Suppressor macrophage treated with lipopolysaccharide for 4 hours (primary cell): ENCODE data around the gene TAOK1.

Experiments
- DNase-seq: peaks from one replicate; pipeline ENCODE4 v3.0.0-alpha.2; 2020

Gene TAOK1

DNA sequence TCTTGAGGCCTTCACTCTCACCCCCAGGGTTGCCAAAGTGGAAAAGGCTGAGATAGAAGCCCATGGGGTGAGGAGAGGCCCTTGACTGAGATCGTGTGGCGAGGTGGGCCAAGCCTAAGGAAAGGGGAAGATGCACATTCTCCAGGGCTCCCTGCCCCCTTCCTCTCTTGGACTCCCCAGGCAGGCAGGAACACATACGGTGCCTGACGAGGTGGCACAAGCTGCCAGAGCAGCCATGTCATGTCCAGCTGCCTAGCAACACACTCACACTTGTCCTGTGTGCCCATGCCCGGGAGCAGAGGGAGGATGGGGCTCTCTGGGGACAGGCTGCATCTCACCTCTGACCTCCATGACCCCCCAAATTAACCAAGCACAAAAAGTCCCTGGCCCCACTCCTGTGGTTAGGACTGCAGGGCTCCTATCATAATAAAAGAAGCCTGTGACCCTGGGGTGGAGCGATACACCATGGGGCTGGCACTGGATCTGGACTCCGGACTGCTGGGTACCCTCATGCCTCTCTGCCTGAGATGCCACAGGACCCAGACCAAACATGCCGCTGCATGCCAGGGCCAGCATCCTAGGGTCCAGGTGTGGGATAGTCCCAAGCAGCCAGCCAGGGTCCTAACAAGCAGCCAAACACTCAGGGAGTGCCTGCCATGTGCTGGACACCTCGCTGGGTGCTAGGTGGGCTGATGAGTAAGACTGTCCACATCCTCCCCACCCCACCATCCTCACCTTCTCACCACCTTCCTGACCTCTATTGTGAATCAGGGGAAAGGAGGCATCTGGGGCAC is 196.7 kb downstream of the TAOK1 start:
- no peak for DNase-seq

DNA sequence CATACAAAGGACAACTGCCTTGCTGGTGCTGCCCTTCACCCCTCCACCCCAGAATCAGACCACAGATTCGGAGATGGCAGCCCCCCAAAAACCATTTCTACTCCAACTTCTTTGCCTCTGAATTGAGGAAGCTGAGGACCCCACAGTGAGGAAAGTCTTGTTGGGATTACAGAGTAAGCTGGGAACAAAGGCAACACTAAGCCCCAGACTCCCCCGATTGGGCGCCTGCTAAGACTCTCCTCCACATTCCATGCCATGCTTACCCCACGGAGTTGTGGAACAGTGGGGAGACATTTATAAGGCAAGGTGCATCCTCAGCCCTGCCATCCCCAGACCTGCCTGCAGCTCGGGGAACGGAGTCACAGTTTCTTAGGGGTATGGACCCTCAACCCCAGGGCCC is 197.4 kb downstream of the TAOK1 start:
- no peak for DNase-seq

DNA sequence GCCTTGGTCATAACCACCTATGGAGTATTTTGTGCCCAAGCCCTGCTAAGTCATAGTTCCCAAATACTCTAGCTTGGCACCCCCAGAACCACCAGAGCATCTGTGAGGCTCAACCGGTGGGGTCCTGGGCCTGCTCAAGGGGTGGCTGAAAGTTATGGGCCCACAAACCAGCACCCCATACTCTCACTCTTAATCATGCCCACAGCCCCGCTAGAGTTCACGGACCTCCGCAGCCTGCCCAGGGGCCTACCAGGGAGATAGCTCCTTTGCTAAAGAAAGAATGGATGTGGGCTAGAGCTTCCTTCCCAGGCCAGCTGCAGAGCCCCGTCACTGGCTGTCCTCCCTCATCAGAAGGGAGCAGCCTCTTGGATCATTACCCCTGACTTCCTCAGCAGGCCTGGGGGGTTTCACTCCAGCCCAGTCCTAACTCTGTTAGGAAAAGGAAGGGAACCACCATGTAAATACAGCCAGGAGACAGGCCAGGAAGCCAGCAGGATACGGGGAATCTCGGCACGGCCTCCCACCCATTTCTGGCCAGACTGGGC is 197.9 kb downstream of the TAOK1 start:
- peak; percentile 33 for DNase-seq

DNA sequence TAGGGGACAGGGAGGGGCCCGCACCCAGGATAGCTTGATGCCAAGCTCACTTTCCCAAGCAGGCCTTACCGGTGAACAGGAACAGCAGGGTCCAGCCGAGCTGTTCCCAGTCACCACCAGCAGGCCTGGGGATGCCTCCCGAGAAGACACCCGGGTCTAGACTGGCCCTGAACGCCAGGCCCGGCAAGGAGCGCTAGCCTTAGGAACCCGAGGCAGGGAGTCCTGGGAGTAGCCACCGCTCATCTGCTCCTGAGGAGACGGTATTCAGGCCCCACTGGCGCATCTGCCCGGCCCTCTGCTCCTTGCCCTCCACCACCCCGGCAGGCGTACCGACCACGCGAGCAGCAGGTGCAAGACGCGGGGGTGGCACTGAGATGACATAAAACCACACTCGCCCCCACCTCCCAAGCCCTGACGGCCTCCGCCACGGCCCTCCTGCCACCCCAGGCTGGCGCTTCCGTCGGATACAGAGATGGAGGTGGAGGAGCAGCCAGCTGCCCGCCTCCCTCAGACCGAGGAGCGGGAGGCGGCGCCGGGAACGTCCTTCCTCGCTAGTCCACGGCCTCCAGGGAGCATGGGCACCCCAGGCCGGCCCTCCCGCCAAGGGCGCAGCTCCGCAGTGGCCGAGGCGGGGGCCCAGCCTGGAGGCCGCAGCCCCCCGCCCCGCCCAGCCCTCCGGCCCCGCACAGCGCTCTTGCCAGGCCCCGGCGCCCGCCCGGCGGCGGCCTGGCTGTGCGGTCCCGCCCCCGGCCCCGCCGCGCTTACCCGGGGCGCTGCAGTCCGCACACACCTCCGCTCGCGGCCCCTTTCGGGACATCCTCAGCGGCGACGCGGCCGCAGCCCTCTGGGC is 198.6 kb downstream of the TAOK1 start:
- DNase-seq, result no peak

DNA sequence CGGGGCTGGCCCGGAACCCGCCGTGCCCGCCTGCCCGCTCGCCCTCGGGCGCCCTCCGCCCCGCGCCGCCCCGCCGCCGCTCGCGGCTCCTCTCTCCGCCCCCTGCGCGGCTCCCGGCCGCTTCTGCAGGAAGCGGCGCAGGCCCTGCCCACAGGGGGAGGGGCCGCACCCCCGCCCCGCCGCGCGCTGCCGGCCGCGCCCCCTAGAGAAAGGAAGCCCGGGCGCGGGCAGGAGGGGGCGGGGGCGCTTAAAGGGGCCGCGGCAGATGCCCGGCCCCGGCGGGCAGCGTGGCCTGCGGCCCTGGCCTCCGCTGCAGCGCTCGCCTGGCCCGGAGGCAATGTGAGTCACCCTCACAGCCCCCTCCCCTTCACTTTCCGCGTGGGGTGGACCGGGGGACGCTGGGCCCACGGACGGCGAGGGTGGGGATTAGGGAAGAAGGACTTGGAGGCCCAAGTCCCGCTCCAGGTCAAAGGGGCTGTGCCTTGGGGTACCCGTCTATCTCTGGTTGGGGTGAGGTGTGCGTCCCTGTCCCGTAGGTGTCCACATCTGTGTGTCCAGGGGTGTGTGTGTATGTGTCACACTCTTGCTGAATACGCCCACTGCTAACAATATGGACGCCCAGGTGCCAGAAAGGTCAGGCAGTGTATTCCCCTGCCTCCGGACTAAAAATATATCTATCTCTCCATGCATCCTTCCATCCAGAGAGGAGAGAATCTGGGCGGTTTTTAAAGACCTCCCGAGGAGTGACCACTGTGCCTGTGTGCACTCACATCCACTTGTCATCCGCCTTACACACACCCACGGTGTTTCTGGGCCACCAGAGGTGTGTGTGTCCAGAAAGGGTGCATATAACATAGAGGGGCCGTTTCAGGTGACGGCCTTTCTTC is 199.6 kb downstream of the TAOK1 start, which contains the start of gene GIT1:
Gene GIT1 (minus strand): TSS at position 125 of the 887 bp plus-strand sequence. CDS start 270 bp downstream, outside the sequence.
- DNase-seq, result peak; percentile 95

DNA sequence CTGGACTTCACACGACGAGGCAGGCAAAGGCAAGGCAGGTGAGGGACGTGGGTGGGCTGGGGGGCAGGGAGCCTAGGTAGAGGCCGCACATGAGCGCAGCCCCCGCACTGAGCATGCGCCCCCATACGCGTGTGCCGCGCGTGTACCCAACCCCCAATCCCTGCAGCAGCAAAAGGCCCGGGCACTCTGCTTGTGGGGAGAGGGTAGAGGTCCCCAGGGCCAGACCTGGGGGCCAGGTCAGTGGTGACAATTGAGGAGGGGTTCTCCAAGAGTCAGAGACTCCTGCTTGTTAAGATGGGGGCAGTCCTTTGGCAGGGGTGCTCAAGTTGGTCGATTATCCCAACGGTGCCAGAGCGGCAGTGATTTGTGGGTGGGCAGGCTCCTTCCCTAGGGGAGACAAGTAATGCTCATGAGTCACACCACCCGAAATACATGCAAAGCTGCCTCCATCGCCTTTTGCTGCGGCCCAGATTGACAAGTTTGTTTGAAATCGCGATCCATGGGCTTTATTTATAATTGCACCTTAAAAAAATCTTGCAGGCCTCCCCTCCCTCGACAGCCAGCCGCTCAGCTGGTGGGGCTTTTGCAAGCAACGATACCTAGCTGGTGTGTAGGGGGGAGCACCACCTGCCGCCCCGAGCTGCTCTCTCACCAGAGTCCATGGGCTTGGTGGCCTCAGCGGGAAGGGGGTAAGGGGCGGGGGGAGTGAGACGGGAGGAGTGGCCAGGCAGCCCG is 200.4 kb downstream of the TAOK1 start:
- DNase-seq, result no peak

DNA sequence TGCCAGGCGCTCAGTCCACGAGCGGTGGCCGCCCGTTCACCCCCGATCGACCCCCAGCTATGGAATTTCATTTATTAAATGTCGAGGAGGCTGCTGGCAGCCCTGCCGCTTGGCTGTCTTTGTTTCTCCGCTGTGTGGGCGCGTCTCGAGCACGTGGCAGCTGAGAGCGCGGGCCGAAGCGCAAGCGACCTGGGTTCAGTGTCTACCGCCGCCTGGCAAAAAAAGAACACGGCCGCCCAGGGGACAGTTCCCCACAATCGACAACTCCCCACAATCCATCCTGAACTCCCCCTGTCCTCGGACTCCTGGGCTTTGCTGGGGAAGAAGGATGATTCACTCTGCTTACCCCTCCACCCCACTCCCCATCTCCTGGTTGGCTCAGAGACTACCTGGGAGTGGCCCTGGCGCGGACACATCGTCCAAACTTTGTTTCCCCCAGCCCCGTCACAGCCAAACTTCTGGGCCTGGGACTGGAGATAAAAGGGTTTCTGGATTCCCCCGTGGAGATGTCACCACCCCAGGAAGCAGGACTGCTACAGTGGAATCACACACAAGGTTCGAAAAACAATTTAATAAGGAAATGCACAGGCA is 201.1 kb downstream of the TAOK1 start:
- DNase-seq, result no peak

DNA sequence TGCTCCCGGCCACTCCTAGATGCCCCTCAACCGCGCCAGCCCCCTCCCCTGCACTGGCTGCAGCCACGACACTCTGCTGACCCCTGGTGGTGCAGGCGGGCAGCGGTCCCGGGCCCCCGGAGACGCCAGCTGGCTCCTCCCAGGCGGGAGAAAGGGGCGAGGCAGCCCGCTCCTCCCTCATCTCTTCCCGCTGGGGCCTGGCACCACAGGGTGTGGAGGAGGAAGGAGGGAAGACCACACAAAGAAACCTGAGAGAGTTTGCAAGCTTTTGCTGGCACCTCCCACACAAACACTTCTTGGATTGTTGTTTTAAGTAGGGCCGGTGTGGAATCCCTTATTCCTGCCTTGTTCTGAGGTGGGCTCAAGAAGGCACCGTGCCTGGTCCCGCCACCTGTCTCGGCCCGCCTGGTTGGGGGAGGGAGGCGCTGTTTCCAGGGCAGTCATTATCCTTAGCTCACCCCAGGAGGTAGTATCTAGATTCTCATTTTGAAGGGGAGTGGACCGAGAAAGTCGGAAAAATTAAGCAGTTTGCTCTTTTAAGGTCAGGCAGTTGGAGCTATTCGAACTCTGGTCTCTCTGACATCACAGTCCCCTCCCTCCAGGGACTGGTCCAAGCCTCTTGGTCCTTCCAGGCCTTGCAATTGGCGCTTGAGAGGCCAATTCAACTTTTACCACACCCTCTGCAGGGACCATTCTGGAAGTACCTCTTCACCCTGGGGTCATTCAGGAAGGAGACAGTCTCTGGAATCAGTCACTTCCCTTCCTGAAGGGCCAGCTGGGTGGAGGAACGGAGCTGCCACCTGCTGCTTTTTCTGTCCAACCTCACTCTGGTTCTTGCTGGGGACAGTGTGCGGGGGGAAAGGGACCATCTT is 201.8 kb downstream of the TAOK1 start:
- peak; percentile 78 for DNase-seq

DNA sequence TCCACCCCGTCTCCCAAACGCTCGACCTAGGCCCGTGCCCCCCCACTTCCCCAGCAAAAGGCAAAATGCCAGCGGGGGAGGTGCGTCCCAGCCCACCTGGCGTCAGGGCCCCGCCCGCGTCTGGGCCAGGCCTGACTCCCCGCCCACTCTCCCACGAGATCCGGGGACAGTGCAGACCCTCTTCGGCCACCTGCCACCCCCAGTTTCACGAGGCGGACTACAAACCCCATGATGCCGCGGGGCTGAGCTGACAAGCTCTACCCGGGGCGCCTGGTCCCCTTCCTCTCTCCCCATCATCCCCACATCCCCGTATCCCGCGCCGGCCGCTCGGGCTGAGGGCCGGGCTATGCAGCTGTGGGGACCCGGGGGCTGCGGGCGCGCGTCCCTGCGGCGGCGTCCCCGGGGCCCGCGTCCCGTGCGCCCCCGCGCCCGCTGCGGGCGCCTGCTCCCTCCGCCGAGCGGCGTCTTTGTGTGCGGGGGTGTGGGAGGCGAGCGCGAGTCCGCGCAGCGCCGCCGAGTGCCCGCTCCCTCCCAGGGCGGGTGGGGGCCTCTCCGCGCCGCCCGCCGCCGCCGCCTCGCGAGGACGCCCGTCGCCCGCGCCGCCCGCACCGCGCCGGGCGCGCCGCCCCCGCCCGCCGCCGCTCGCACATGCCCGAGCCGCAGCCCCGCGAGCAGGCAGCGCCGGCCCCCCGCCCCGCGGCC is 202.8 kb downstream of the TAOK1 start, which contains the start of gene ANKRD13B:
Gene ANKRD13B (plus strand): TSS at position 283 of the 702 bp plus-strand sequence. CDS start 490 bp downstream, outside the sequence.
- DNase-seq, result no peak

DNA sequence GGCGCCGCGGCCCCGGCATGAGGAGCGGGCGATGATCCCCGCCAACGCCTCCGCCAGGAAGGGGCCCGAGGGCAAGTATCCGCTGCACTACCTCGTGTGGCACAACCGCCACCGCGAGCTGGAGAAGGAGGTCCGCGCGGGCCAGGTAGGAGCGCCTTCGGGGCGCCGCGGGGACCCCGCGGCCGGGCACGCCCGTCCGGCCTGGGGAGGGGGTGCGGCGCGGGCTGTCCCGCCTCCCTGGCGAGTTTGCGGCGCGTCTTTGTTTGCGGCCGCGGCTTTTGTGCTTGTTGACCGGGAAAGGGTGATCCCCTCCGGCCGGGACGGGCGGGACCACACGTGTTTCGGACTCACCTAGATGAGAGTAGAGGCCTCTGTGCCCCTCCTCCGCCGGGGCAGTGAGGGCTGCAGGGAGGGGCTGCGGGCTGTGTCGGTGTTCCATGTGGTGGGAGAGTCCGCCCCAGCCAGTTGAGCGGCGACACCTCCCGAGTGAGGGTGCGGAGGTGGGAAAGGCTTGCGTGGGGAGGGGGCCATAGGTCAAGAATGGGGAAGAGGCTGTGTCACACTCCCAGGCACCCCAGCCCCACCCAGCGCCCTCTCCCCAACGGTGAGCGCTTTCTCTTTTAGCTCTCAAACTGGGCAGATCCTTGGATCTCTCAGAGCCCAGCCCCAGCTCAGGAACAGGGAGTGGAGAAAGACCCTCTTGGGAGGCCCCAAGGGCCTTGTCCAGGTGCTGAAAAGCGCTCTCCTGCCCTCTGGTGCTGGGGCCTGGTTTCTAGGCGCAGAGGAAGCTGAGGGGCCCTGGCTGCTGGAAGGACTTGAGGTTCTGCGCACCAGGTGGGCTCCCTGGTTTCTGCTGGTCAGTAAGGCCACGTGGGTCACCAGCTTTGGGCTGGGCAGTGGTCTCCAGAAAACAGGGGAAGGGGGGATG is 203.7 kb downstream of the TAOK1 start:
- DNase-seq, result no peak

DNA sequence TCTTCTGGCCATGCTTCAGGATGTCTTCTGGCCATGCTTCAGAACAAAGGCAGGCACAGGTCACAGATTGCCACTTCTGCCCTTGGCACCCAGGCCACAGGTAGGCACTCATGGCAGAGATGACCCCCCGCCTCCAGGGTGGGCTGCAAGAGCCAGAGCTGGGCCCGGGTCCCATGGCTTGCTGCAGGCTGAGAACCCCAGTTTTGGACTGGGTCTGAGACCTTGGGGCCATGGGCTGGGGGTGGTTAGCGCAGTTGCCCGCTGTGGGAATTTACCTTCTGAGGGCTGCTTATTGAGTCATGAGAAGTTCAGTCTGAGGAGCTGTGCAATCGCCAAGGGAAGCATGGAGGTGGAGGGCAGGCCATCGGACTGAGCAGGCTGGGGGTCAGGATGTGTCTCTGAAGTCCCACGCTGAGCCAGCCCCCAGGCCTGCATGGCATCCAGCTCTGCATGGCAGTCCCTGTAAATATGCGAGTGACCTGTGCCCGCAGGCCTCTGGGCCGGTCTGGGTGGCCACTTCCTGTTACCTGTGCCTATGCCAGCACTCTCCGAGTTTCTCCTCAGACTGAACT is 204.4 kb downstream of the TAOK1 start:
- DNase-seq, result no peak

DNA sequence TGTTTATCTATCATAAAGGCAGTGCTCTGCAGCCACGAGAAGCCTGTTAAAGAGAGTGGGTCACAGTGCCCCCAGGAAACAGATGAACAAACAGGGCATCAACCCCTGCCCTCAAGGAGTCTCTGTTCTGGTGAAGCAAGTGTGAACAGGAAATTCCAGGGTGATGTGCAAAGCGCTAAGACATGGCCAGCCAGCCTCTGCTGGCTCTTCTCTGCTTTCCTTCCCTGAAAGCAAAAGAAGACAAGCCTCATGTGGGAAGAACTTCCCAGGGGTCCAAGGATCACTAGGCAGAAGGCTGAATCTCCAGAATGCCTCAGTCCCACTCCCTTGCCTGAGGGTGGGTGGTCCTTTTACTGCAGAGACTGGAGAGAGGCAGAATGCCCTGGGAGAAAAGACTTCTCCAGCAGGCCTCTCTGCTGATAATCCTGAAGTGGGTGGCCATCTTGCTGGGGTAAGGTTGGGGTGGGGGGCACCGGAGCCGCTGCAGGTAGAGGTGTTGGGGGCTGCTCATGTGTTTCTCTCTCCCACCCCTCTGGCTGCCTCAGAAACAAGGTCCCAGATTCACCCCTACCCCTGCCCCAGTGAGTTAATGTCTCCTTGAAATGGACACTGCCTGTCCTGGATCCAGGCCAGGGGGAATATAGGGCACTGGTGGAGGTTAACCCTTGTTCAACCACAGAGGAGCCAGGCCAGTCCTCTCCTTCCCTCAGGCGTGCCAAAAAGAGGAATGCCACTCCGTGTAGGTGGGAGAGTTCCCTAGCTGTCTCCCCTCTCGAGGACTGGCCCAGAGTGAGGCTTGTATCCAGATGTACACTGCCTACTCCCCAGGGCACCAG is 205.2 kb downstream of the TAOK1 start:
- no peak for DNase-seq

DNA sequence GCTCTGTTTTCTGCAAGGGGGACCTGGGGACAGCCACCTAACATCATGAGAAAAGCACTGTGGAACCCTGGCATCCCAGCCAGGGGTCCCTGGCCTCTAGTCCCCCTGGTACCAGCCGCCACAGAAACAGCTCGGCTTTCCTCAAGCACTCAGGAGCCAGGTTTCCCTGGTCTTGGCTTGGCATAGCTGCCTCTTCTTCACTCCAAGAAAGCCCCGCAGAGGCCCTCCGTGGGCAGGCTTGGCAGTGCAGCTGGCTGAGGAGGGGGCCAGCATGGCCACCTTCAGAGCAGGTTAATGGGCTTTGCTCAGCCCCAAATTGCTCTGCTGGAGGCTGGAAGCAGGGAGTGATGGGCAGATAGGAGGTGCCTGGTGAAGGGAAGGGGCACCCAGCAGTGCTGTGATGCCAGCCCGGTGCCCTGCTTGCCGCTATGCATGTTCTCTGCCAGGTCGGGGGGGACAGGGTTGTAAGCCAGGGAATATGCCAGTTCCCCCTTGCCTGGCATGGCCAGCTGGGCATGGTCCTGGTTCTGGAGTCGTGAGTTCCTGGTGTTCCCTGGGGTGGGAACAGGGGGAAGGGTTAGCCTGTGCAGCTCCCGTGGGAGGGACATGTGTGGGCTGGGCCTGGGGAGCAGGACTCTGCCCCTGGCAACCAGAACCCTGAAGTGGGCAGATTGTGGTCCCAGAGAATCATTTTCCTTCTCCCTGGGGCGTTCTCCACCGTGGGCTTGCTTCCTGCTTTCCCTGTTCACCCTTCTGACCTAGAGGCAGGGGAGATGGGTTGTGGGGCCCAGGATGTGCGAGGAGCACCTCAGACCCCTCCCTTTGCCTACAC is 206.0 kb downstream of the TAOK1 start:
- DNase-seq, result no peak

DNA sequence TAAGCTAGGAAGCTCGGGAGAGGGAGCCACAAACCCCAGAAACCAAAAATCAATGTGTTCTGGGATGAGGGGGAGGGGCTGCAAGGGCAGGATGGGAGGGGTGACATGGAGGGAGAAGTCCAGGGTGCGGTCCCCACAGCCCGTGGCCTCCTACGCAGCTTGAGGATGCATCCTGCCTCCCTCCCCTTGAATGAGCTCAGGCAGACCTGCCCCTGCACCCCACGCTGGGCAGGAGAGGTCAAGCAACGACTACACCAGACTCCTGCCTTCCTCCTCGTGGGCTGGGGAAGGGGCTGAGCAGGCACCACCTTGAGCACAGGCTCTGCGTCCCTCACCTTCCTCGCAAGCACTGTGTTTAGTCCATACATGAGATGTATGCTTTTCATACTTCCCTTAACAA is 206.6 kb downstream of the TAOK1 start:
- no peak for DNase-seq

DNA sequence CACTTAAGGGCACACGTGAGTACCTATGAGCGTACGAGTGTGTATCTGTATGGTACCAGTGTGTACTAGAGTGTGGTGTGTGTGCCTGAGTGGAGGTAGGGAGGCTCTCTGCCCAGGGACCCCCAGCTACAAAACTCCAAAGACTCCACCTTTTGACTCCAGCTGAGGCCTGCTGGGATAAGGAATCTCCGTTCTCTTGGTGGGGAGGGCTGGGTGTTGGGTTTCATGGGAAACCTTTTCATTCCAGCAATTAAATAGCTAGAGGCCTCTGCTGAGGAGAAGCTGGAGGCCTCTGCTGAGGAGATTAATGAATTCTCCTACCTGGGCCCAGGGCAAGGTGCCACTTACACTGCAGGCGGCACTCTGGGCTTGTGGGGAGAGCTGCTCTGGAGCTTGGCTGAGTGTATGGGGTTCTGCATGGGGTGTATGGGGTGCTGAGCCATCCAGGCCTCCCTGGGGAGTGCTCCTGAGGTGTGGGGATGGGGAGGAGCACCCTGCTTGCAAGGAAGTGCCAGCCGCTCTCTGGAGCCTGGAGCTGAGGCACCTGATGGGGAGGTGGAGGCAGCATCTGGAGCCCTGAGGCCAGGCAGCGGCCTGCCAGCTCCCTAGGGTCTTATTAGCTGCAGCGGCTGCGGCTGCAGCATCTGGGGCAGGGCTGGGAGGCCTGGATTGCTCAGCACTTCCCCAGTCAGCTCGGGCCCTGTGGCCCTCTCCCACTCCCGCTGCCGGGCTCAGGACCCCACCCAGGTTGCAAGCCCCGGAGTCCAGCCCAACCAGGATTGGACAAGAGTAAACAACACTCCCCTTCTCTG is 207.4 kb downstream of the TAOK1 start:
- no peak for DNase-seq
